IMR-90 (cell line): ENCODE results near the gene TLCD1. TPM values are rescaled to one million over a fixed set of nuclear protein-coding genes. Genes with fewer than 3 reads are reported as not detected.

Experiments
- ATAC-seq: fragments of 200-7000 bp; cut with Tn5 transposase; 2 replicates; pipeline ENCODE4 v1.9.1; 2020; ENCODE audit warnings: low read depth, mild to moderate bottlenecking, moderate library complexity
- BruUV-seq: library from RNA; stranded (reverse); fragments of 400-500 nt; replicated peaks from 2 replicates; lab custom pipeline; 2021; lab: Mats Ljungman, UMichigan
- CTCF ChIA-PET: fragments of 300-600 bp; formaldehyde crosslinking; extraction: SDS; loops from one replicate; lab custom pipeline; 2021; ENCODE audit warnings: antibody characterized with exemption; lab: Yijun Ruan, JAX
- POLR2A ChIA-PET: fragments of 300-600 bp; sonication (Branson Sonifier 250); formaldehyde crosslinking; loops from one replicate; lab custom pipeline; 2022; ENCODE audit warnings: antibody characterized with exemption; ENCODE audit not compliant: unreplicated experiment; lab: Charles Lee
- DNase-seq: peaks from one replicate; pipeline ENCODE4 v3.0.0; 2013
- H2AFZ ChIP-seq: replicated peaks from 2 replicates; pipeline ENCODE3; 2013; ENCODE audit warnings: low read length, mild to moderate bottlenecking; ENCODE audit not compliant: poor library complexity
- H2AK5ac ChIP-seq: 2 replicates; pipeline ENCODE4 v1.6.1; 2013; ENCODE audit warnings: low read depth, low read length, inconsistent platforms
- H2AK9ac ChIP-seq: replicated peaks from 2 replicates; pipeline ENCODE3; 2013; ENCODE audit warnings: mild to moderate bottlenecking, low read depth, low read length, moderate library complexity; ENCODE audit not compliant: poor library complexity
- H2BK120ac ChIP-seq: 2 replicates; pipeline ENCODE4 v1.6.1; 2013; ENCODE audit warnings: low read depth, low read length, inconsistent platforms
- H2BK15ac ChIP-seq: 3 replicates; pipeline ENCODE4 v1.6.1; 2013; ENCODE audit warnings: low read depth, low read length, inconsistent platforms
- H2BK20ac ChIP-seq: 2 replicates; pipeline ENCODE4 v1.6.1; 2013; ENCODE audit warnings: low read depth, mild to moderate bottlenecking, inconsistent platforms, low read length, moderate library complexity
- H2BK5ac ChIP-seq: 2 replicates; pipeline ENCODE4 v1.6.1; 2013; ENCODE audit warnings: mild to moderate bottlenecking, low read depth, low read length, inconsistent platforms; ENCODE audit not compliant: poor library complexity, severe bottlenecking
- H3K14ac ChIP-seq: replicated peaks from 2 replicates; pipeline ENCODE4 v1.6.1; 2013; ENCODE audit warnings: low read depth, low read length, inconsistent platforms
- H3K18ac ChIP-seq: 2 replicates; pipeline ENCODE4 v1.6.1; 2013; ENCODE audit warnings: low read depth, low read length, control low read depth
- H3K23ac ChIP-seq: 2 replicates; pipeline ENCODE4 v1.6.1; 2013; ENCODE audit warnings: low read depth, low read length, inconsistent platforms
- H3K27ac ChIP-seq: 2 replicates; pipeline ENCODE4 v1.5.1; 2013; ENCODE audit warnings: mild to moderate bottlenecking, control low read depth, low read length; ENCODE audit not compliant: insufficient read depth
- H3K27me3 ChIP-seq: 2 replicates; pipeline ENCODE4 v1.6.1; 2013; ENCODE audit warnings: low read length; ENCODE audit not compliant: control insufficient read depth, insufficient read depth
- H3K36me3 ChIP-seq: 2 replicates; pipeline ENCODE4 v1.6.1; 2013; ENCODE audit warnings: low read length, mixed read lengths; ENCODE audit not compliant: control insufficient read depth, insufficient read depth
- H3K4ac ChIP-seq: 2 replicates; pipeline ENCODE4 v1.6.1; 2013; ENCODE audit warnings: low read depth, low read length, inconsistent platforms
- H3K4me1 ChIP-seq: 2 replicates; pipeline ENCODE4 v1.6.1; 2013; ENCODE audit warnings: low read length, mixed read lengths; ENCODE audit not compliant: control insufficient read depth, insufficient read depth
- H3K4me2 ChIP-seq: 2 replicates; pipeline ENCODE4 v1.6.1; 2013; ENCODE audit warnings: low read depth, mild to moderate bottlenecking, control low read depth, low read length, moderate library complexity
- H3K4me3 ChIP-seq: 2 replicates; pipeline ENCODE4 v1.5.1; 2013; ENCODE audit warnings: low read depth, mild to moderate bottlenecking, control low read depth, low read length, moderate library complexity; ENCODE audit not compliant: insufficient read depth
- H3K56ac ChIP-seq: 2 replicates; pipeline ENCODE4 v1.6.1; 2013; ENCODE audit warnings: low read length, inconsistent platforms; ENCODE audit not compliant: insufficient read depth; ENCODE audit errors: extremely low read depth
- H3K79me1 ChIP-seq, 2 experiments: 2 replicates each; pipeline ENCODE4 v1.6.1; 2013; ENCODE audit warnings: low read length in 2 of 2, inconsistent platforms in 1 of 2, low read depth in 1 of 2
- H3K9ac ChIP-seq: 2 replicates; pipeline ENCODE4 v1.6.1; 2013; ENCODE audit warnings: low read depth, low read length, control low read depth
- H3K9me1 ChIP-seq: 2 replicates; pipeline ENCODE4 v1.6.1; 2013; ENCODE audit warnings: low read length, inconsistent platforms; ENCODE audit not compliant: insufficient read depth
- H3K9me3 ChIP-seq: 2 replicates; pipeline ENCODE4 v1.6.1; 2013; ENCODE audit warnings: low read length; ENCODE audit not compliant: control insufficient read depth, insufficient read depth
- H4K20me1 ChIP-seq: 2 replicates; pipeline ENCODE4 v1.6.1; 2013; ENCODE audit warnings: low read length, inconsistent platforms; ENCODE audit not compliant: insufficient read depth
- H4K5ac ChIP-seq: 2 replicates; pipeline ENCODE4 v1.6.1; 2013; ENCODE audit warnings: mild to moderate bottlenecking, low read depth, low read length, control low read depth
- H4K8ac ChIP-seq, 2 experiments: 2 replicates each; pipeline ENCODE4 v1.6.1; 2013; ENCODE audit warnings: low read depth in 2 of 2, low read length in 2 of 2, control low read depth in 1 of 2, inconsistent platforms in 1 of 2
- H4K91ac ChIP-seq: 2 replicates; pipeline ENCODE4 v1.6.1; 2013; ENCODE audit warnings: low read depth, low read length, inconsistent platforms; ENCODE audit not compliant: insufficient read depth
- CEBPB ChIP-seq: IDR thresholded peaks from 2 replicates; pipeline ENCODE4 v1.6.1; 2012; ENCODE audit warnings: low read depth, low read length, improper control_type of control experiment
- CHD1 ChIP-seq: IDR thresholded peaks from 2 replicates; pipeline ENCODE4 v1.6.1; 2012; ENCODE audit warnings: low read depth, low read length, improper control_type of control experiment
- ELK1 ChIP-seq: fragments of 150-350 bp; IDR thresholded peaks from 2 replicates; pipeline ENCODE4 v1.6.1; 2016; ENCODE audit warnings: low read depth, mild to moderate bottlenecking, low read length, moderate library complexity, borderline replicate concordance
- MAZ ChIP-seq: IDR thresholded peaks from 2 replicates; pipeline ENCODE4 v1.6.1; 2012; ENCODE audit warnings: low read depth, mild to moderate bottlenecking, low read length, improper control_type of control experiment, moderate library complexity, borderline replicate concordance
- MXI1 ChIP-seq: IDR thresholded peaks from 2 replicates; pipeline ENCODE4 v1.6.1; 2012; ENCODE audit warnings: low read depth, mild to moderate bottlenecking, low read length, moderate library complexity, borderline replicate concordance
- NFE2L2 ChIP-seq: fragments of 150-350 bp; IDR thresholded peaks from 2 replicates; pipeline ENCODE4 v1.6.1; 2016; ENCODE audit warnings: low read depth, mild to moderate bottlenecking, low read length
- POLR2A ChIP-seq: IDR thresholded peaks from 2 replicates; pipeline ENCODE4 v1.6.1; 2012; ENCODE audit warnings: mild to moderate bottlenecking, low read depth, low read length
- RAD21 ChIP-seq: IDR thresholded peaks from 2 replicates; pipeline ENCODE4 v1.6.1; 2012; ENCODE audit warnings: low read length, improper control_type of control experiment
- RCOR1 ChIP-seq: IDR thresholded peaks from 2 replicates; pipeline ENCODE4 v1.6.1; 2012; ENCODE audit warnings: mild to moderate bottlenecking, low read length, improper control_type of control experiment; ENCODE audit not compliant: insufficient replicate concordance
- RFX5 ChIP-seq: IDR thresholded peaks from 2 replicates; pipeline ENCODE4 v1.8.0; 2012; ENCODE audit warnings: low read depth, mild to moderate bottlenecking, low read length, moderate library complexity
- WGBS, 2 experiments: methylation state at CpG; one replicate each; pipeline versions ENCODE4 v1.1.5 to v1.1.7; 2013; ENCODE audit warnings: missing lambda C conversion rate in 2 of 2; ENCODE audit not compliant: insufficient read length in 1 of 2; ENCODE audit errors: extremely low coverage in 2 of 2; 5-methylcytosine and 5-hydroxymethylcytosine counted together
- dilution Hi-C: fragments of 300-500 bp; cut with HindIII; formaldehyde crosslinking; loops from one replicate; pipeline ENCODE4 v1.14.3; 2018; ENCODE audit warnings: low sequenced_read_pairs; ENCODE audit not compliant: unreplicated experiment
- in situ Hi-C: fragments of 300-500 bp; cut with MboI; formaldehyde crosslinking; loops from 3 replicates; pipeline ENCODE4 v1.14.3; 2019; ENCODE audit warnings: low sequenced_read_pairs, inconsistent platforms, mixed read lengths
- intact Hi-C: fragments of 100-400 bp; cut with micrococcal nuclease; formaldehyde crosslinking; loops from 2 replicates; pipeline ENCODE4 v1.10.0; 2022
- polyA plus RNA-seq, 3 experiments: library from polyadenylated mRNA; depleted of rRNA; stranded (reverse); fragments of >200 nt; gene quantifications; 2 replicates each; pipeline ENCODE4 v1.2.3, GENCODE V29; 2012; ENCODE audit warnings: low replicate concordance in 1 of 3
- total RNA-seq: library from RNA; depleted of rRNA; stranded (reverse); fragments of >200 nt; gene quantifications from 2 replicates; pipeline ENCODE4 v1.2.3, GENCODE V29; 2012

Gene TLCD1
- total and polyA plus RNA-seq, 2 of the 4 experiments (the other 2 are of a cell fraction) = 3.6 to 9.3 TPM

- no CpG with 5 or more reads among the region's 11 CpGs for WGBS, 2 experiments
- H2AK9ac ChIP-seq = no peak overlapping the region
- no peak overlapping the region for H3K14ac ChIP-seq
- H2BK20ac ChIP-seq = no peak overlapping the region
- H2AK5ac ChIP-seq = no peak overlapping the region
- DNase-seq (no peak), ATAC-seq (no peak)
- no peaks in the 10 kb centered on the region for H3K9me3 ChIP-seq
- no peak overlapping the region for H2AFZ ChIP-seq
- no peak overlapping the region for H3K23ac ChIP-seq
- H3K4ac ChIP-seq = no peak overlapping the region
- intact Hi-C loops (no loop called here), dilution Hi-C loops (no loop called here), in situ Hi-C loops (no loop called here)
- ChIA-PET CTCF (no interaction called here), POLR2A (no interaction called here)
- H3K79me1 ChIP-seq = peaks cover 0 to 13% of the 10 kb centered on the region in 2 experiments; a peak in 2 of 4 replicates
- no TSS peak for BruUV-seq
- H3K36me3 ChIP-seq = peaks cover 81% of the 10 kb centered on the region
- no peak overlapping the region for H4K5ac ChIP-seq
- no peak overlapping the region for H4K8ac ChIP-seq
- H2BK120ac ChIP-seq = no peak overlapping the region
- H3K9ac ChIP-seq = no peak overlapping the region
- no peak overlapping the region for H2BK15ac ChIP-seq
- H4K91ac ChIP-seq = no peak overlapping the region
- H3K27ac ChIP-seq = no peak overlapping the region
- H4K20me1 ChIP-seq = no peaks in the 10 kb centered on the region
- no peaks in the 10 kb centered on the region for H3K27me3 ChIP-seq
- H3K56ac ChIP-seq = no peak overlapping the region
- H2BK5ac ChIP-seq = no peak overlapping the region
- H3K18ac ChIP-seq = no peak overlapping the region
- no peaks in the 10 kb centered on the region for H3K9me1 ChIP-seq
- no peak overlapping the region for H3K4me3 ChIP-seq
- TF ChIP-seq MXI1 (no peak), RFX5 (no peak), MAZ (no peak), ELK1 (no peak), CEBPB (no peak), RAD21 (no peak), RCOR1 (no peak), NFE2L2 (no peak), POLR2A (no peak), CHD1 (no peak)
- no peak overlapping the region for H3K4me2 ChIP-seq
- no peaks in the 10 kb centered on the region for H3K4me1 ChIP-seq
These were observed 43.4 kb downstream of the TLCD1 start for GRCh38 chr17:28682655-28683054.
